ENCODE measurements around the gene SLC43A3.
"Not testable (repeated sequence)": the region's sequence is repeated elsewhere in the genome, so short reads cannot be mapped to it uniquely, and the experiment has no call there.

The SLC43A3 gene

DNA sequence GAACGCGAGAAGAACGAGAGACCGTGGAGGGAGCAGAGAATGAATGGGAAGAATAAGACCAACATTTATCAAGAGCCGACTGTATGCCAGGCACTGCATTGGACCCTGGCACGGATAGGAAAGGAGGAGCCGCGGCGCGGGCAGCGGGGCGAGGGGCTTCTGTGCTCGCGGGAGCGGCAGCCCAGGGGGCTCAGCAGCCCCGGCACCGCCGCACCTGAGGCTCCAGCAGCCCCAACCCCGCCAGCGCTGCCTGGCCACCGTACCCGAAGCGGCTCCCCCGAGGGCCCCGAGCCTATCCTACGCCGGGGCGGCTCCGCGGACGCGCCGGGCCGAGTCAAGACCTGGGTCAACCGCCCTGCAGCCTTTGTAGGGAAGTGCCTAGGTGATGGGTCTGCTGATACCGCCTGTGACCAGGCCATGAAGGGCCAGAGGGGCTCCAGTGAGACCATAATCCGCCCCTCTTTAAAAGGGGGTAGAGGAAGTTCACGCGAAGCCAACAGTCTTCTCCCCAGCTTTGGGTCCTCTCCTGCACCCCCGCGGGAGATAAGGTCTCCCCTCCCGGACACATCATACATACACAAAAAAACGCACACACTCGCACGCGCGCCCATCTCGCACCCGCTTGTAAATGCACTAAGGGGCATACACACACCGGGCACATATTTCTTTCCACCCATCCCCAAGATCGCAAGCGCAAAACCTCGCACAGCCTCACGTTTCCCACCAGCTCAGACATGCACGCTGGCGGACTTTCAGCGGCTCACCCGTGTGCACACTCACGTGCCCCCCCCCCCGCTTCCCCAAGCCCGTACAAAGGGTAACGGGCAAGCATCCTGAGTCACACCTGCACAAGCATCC lies 32.5 kb upstream of the SLC43A3 start:
- DNase-seq: no peak

DNA sequence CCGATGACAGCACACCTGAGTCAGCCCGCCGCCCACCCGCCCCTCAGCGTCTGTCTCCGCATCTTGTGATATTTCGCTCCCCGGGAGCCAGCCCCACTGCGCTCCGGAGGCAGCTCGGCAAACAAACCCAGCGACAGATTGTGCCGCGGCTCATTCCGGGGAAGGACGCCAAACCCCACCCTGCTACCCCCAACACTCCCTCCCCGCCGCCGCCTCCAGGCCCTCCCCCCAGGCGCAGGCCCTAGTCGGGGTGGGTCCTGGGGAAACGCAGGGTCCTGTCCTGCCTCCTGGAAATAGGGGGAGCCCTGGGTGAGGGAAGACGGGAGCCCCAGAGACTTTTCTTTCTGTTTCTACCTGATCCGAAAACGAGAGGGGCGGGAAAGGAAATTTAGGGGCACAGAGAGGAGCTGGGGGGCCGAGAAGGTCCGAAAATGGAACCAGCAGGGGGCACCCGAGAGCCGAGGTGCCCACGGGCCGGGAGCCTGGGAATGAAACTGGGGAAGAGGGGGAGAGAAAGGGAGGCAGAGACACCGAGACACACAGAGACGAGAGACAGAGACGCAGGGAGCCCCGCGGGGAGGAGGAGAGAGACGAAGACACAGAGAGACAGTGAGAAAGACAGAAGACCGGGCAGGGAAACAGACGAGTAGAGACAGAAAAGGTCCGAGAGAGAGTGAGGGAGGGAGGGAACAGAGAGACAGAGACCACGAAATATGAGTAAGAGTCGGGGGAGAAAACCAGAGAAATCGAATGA lies 31.7 kb upstream of the SLC43A3 start:
- DNase-seq: no peak

DNA sequence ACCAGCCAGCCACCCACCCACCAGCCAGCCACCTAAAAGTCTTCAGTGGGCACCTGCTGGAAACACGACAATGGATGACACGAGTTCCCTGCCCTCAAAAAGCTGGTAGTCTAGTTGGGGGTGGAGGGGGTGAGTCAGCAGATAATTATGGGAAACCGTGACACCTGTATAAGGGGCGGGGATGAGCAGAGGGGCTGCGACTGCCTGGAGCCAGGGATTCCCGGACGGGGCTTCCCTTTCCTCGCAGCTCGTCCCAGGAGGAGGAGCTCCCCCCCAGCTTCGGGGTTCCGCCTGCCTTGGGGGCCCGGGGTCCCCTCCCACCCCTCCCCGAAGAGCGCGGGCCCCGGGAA lies 31.1 kb upstream of the SLC43A3 start:
- DNase-seq: no peak

DNA sequence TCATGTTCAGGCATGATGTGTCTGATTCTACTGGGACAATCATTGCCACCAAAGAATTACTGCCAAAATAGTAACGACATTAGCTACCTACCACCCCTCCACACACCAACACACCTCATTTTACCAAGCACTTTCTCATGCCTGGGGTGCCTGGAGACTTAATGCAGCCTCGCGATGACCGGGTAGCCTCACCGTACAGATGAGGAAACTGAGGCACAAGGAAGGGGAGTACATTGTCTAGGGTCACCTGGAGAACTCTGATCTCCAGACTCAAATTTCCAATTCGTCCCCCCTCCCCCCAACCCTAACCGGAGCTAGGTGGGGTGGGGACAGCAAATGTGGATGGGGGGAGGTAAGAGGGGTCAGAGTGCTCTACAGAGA lies 30.7 kb upstream of the SLC43A3 start:
- no peak for DNase-seq

DNA sequence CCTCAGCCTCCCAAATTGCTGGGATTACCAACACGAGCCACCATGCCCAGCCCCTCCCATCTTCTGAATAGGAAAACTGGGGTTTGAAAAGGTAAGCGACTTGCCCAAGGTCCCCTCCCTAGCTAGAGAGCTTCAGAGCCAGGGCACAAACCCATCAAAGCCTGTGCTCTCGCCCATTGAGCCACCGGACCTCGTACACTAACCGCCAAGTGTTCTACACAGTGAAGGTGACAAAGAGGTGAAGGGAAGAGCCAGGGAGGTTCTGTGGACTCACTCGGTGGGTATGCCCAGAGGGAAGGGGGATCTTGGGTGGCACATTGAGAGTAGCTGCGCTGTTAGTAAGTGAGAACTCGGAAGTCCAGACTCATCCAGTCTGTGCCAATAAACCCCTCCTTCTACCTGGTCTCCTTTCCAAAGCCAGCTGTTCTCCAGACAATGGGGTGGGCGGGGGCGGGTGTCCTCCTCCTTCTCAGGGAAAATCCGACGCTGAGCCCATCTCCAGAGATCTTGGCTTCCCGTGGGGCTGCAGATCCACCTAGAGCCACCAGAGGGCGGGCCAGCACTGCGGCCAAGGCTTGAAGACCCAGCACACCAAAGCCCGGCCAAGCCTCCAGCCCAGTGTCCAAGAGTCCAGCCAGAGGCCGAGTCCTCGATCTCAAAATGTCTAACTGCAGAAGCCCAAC lies 30.2 kb upstream of the SLC43A3 start:
- peak; percentile 71 for DNase-seq

DNA sequence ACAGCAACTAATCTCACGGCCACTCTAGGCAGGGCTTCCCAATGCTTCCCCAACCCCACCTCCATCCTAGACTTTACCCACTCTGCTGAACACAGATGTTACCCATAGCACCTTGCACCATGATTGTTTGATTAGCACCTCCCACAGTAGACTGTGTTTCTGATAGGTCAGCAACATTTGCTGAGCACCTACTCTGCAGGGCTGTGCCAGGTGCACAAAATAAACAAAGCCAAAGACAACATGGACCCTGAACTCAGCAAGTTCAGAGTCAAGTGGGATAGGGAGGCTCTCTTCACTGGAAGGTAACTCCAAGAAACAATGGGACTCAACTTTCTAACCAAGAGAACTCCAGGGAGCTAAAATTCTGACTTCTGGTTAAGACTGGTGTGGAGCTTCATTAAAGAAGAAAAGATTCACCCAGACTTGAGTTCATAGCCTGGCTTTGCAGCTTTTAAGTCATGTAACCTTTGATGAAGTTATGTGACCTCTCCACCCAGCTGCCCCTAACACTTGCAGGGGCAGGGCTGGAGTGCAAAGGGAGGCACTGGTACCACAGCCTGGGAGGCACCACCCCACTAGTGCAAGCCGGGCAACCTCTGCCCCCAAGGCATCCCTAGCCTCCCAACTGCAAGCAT lies 26.7 kb upstream of the SLC43A3 start:
- no peak for DNase-seq

DNA sequence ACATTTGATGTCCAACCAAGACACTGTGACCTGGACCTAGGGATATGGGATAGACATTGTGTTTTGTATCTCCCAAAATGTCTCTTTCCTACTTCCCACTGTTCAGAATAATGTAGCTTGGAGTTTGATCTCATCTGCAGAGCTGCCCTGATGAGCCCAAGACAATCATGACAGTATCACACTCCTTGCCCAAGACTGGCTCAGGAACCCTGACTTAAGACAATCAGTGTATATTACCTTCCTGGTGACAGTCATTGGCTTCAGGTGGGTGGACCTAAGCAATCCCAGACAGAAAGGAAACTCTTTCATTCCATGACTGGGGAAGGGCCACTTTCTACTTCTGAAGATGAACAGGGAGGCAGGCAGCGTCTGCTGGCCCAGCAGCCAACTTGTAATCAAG lies 19.1 kb upstream of the SLC43A3 start:
- no peak for DNase-seq

DNA sequence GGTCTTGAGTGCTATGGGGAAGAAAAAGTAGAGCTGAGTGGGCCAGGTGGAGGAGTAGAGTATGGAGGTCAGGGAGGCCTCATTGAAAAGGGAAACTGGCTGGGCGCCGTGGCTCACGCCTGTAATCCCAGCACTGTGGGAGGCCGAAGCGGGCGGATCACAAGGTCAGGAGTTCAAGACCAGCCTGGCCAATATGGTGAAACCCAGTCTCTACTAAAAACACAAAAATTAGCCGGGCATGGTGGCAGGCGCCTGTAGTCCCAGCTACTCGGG lies 18.1 kb upstream of the SLC43A3 start:
- DNase-seq: not testable (repeated sequence)

DNA sequence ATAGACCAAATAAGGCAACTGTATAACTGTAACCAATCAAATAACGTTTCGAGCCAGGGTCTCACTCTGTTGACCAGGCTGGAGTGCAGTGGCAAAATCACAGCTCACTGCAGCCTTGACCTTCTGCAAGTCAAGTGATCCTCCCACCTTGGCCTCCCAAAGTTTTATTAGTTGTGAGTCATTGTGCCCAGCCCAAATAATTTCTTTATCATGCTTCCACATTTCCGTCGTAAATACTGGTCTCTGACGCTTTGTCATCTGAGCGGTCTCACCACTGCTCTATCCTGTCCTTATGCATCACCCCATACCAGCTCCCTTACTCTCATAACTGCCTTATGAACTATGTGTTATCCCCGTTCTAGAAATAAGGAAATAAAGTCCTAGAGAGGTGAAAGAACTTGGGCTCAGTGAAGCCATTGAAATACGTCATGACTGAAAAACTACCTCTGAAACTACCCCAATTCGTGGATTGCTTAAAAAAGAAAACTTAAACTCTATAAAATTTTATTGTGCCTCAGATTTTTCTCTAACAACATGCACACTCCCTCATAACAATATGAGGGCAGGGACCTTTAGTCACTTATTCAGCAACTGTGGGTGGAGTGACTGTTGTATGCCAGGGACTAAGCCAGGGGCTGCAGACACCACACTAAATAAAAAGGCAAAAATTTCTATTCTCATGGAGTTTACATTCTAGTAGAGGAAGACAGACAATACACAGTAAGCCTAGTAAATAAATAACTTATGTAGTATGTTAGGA lies 17.6 kb upstream of the SLC43A3 start:
- DNase-seq: no peak

DNA sequence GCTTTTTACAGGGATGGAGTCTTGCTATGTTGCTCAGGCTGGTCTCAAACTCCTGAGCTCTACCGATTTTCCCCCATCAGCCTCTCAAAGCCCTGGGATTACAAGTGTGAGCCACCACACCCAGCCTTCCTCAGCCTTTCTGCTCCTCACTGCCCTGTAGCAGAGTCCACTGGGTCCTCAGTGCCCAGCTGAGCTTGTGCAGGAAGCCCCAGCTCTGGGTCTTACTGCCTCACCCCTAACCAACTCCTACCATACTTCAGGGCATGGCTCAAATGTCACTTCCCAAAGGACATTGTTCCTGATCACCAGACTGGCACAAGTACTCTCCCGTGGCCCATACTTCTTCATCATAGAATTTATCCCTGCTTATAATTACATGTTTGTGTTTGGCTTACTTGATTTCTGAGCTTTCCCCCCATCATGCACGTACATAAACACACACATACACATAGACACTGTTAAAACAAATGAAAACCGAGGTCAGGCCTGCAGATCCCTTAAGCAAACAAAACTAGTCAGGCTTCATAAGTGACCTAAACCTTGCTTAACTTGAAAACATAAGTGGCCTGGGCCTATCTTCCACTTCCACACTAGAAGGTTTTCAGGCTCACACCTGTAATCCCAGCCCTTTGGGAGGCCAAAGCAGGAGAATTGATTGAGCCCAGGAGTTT lies 14.0 kb upstream of the SLC43A3 start:
- no peak for DNase-seq

DNA sequence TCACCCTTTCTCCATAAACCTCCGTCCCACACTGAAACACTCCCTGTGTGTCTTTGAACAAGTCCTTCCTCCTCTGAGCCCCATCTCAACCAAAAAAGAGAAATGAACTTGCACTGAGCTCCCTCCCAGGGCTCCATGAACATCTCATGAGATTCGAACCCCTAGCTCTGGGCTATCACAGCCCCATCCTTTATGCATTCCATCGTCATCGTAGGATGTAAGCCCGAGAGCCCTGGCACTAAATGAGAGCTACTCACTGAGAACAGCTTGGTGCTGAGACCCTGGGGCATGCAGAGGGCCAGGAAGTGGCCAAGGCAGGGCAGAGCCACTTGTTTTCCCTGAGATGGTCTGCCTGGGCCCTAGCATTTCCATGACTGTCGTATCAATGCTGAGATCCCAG lies 12.9 kb upstream of the SLC43A3 start:
- no peak for DNase-seq

DNA sequence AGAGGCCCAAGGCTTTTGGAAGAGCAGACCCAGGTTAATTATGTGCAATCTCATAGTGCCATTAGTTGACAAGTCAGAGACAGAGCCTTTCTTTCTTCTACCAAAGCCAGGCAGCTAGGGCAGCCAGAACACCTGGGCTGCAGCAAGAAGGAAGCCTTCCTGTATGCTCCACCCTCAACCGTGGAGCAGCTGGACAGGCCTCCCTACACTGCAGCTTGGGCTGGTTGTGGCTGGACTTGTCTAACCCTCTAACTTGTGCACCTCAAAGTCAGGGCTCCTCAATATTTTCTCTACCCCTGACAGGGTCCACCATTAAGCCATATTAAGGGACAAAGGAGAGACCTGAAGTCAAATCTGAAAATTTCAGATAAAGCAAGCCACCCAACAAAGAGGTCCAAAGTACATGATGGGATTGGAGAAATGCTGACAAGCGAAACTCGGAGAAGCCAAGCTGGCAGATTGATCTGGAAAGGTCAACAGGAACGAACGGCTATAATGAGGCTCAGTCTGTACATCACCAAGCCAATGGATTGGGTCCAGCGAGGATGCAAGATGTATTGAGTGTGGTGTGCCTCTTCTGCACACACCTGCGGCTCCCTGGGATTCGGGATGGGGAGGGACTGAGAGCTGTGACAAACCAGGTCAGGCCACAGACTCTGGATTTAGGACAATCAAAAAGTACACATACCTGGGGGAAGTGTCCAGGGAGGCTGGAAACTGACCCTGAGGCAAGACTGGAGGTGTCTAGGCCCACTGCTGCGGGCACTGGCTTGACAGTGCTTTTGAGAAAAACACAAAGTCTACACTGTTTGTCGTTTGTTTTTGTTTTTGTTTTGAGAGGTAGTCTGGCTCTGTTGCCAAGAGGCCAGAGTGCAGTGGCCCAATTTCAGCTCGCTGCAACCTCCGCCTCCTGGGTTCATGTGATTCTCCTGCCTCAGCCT lies 11.7 kb upstream of the SLC43A3 start:
- DNase-seq: no peak

DNA sequence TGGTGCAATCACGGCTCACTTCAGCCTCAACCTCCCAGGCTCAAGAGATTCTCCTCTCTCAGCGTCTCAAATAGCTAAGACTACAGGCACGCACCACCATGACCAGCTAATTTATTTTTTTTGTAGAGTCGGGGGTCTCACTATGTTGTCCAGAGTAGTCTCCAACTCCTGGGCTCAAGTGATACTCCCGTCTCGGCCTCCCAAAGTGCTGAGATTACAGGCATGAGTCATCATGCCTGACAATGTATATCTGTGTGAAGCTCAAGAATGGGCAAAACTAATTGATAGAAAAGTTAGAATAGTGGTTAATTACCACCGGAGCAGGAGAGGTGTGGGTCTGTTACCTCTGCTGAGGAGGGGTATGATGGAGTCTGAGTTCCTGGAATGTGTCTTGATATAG lies 9.1 kb upstream of the SLC43A3 start:
- no peak for DNase-seq

DNA sequence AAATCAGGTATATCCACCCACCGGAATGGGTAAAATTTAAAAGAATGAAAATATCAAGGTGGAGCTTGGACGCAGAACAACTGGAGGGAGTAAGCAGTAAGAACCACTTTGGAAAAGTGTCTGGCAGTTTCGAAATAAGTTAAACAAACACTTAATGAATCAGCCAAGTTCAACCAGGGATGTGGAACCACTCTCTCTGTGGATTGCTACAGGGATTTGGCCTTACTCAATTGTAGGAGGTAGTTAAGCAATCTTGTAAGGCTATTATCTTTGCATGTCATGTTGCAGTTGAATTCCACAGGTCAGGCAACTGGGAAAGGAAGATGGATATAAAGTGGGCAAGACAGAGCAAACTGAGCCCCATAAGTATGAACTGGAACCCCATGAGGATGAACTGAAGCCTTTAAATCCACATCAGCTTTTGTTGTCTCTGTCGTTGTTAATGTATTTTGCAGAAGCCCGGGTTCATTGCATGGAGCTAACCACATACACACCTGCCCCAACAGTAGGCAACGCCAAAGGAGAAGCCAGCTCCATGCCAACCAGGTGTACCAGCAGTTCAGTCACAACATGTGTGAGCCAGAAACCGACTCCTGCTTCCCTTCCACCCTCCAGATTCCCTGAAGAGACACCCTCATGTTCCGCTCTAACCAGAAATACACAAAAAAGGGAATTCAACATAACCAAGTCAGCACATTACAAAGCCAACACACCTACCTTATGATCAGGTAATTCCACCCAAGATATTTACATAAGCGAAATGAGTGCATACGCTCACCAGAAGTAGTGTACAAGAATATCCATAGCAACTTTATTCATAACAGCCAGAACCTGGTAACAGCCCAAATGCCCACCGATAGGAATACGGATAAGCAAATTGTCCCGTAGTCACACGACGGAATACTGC lies 8.0 kb upstream of the SLC43A3 start:
- DNase-seq: no peak

DNA sequence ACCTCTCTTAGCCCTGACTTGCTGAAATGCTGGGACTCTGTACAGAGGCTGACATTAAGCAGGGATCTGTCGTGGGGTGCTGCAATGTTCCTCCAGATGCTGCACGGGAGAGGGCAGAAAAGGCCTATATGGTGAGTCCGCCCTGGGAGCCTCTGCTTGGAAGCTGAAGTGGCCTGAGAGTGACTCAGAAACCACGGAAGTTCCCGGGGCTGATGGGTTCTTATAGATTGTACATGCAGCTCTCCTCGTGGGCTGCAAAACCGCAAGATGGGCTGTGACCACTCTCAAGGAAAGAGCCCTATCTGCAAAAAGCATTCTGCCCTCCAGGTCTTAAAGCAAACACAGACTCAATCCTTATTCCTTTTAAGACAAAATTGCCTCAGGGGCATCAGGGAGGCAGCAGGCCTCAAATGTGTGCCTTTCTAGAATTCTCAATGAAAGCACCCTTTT lies 5.8 kb upstream of the SLC43A3 start:
- no peak for DNase-seq

DNA sequence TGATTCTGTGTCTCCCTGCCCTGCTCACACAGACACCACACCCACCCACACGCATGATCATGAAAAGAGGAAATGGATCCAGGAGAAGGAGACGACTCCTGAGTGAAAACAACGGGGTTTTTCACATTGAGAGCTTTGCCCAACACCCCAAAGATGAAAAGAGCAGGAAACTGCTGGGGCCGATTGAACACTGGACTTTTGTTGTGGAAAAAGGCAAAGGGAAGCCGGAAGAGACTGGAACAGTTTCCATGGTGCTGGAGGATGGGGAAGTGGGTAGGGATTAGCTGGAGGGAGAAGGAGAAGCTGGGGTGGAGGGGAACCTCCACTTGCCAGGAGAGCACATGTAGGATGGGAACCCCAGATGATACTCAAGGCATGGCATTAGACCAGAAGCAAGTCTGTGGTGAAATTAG lies 5.2 kb upstream of the SLC43A3 start:
- no peak for DNase-seq

DNA sequence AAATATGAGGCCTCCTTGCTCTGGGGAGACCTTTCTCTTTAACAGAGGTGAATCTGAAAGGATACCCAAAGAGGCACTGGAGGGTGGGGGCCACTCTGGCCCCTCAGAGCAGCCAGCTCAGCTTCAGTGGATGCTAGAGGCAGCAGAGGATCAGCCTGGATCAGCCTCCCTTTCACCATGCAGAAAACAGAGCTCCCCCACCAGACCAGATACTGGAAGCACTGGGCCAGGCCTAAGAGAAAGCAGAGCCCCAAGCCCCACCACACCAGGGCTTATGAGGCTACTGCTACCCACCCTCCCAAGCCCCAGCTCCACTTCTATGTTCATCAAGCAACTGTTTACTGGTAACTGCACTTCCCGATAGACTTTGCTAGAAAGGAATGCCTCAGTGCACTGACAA lies 4.0 kb upstream of the SLC43A3 start:
- DNase-seq: no peak

DNA sequence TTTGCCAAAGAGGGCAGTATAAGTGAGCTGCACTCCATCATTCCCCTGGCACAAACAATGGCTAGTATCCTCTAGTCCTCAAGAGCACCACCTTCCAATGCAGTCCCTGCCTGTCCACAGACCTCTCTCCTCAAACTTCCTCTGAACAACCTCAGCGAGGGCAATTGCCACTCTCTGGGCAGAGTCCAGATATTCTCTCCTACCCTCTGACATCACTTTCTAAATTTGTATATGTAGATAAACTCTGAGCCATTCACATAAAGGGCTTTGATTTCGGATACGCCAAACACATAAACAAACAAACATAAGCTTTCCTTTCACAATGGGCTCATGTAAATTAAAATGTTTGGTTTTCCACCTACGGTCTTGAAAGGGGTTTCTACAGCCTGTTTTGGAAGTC lies 3.0 kb upstream of the SLC43A3 start:
- DNase-seq: no peak

DNA sequence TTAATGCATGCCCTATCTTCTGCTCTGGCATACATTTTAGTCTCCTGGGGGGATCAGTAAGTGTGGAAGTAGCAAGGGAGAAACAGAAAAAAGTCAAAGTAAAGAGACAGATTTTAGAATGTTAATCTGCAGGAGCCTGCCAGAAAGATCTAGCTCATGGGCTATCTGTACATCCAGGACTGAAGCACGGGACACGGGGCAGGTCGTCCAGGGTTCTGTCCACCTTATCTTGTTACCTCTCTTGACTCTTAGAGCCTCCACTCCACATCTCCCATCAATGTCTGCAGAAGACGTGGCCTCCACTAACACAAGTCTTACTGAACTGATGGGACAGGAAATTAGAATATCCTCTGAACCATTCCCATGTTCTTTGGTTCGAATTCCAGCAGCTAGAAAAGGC lies 1.7 kb upstream of the SLC43A3 start:
- DNase-seq: no peak

DNA sequence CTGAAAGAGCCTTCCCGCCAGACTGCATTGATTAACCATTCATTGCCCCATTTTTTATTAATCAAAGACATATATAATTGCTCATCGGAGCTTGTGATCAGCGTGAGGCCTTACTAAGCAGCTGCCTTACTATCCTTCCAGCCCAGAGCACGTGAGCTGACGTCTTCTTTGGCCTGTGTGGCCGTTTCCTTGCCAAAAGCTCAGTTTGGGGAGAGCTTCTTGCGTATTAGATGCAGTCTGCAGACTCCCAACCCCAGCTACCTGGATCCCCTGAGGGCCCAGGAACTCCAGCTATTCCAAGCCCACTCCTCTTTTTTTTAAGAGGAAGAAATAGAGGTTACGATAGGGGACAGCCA lies 784 bp upstream of the SLC43A3 start:
- no peak for DNase-seq
